NCI-H1105 (cell line): ENCODE results near the gene FBXO39.
"Not testable (repeated sequence)": the region's sequence is repeated elsewhere in the genome, so short reads cannot be mapped to it uniquely, and the experiment has no call there.

Source experiments
- DNase-seq: peaks from one replicate; lab custom pipeline; 2025; lab: John Stamatoyannopoulos, UW

Gene FBXO39

GRCh38 chr17:6775871-6776405, at the start of gene FBXO39:
FBXO39 (plus strand) TSS chr17:6776215; CDS start chr17:6779869, 3,654 bp downstream.
- DNase-seq, result no peak

GRCh38 chr17:6729531-6729930, 46.5 kb upstream of the FBXO39 start:
- no peak for DNase-seq

GRCh38 chr17:6746665-6747064, 29.4 kb upstream of the FBXO39 start:
- not testable (repeated sequence) for DNase-seq

GRCh38 chr17:6748617-6749016, 27.4 kb upstream of the FBXO39 start:
- DNase-seq, result no peak

- no peak for DNase-seq
Measured at GRCh38 chr17:6749519-6749918, 26.5 kb upstream of the FBXO39 start.

GRCh38 chr17:6752068-6752909, 23.7 kb upstream of the FBXO39 start:
- no peak for DNase-seq

- DNase-seq, result no peak
Measured at GRCh38 chr17:6753006-6753445, 23.0 kb upstream of the FBXO39 start.

- DNase-seq, result no peak
Measured at GRCh38 chr17:6753546-6753945, 22.5 kb upstream of the FBXO39 start.

GRCh38 chr17:6755281-6755680, 20.7 kb upstream of the FBXO39 start:
- DNase-seq, result no peak

- no peak for DNase-seq
Measured at GRCh38 chr17:6755731-6756184, 20.3 kb upstream of the FBXO39 start, which contains the start of gene XAF1. XAF1 (plus strand) TSS chr17:6756046; CDS start chr17:6756079, 33 bp downstream.

GRCh38 chr17:6756425-6757031, 19.5 kb upstream of the FBXO39 start:
- DNase-seq, result no peak

GRCh38 chr17:6757747-6758146, 18.3 kb upstream of the FBXO39 start:
- no peak for DNase-seq

GRCh38 chr17:6761779-6762178, 14.2 kb upstream of the FBXO39 start:
- no peak for DNase-seq

- no peak for DNase-seq
Measured at GRCh38 chr17:6768447-6768846, 7.6 kb upstream of the FBXO39 start.

GRCh38 chr17:6772016-6772415, 4.0 kb upstream of the FBXO39 start:
- DNase-seq, result no peak

- not testable (repeated sequence) for DNase-seq
Measured at GRCh38 chr17:6774906-6775305, 1.1 kb upstream of the FBXO39 start.

- DNase-seq, result no peak
Measured at GRCh38 chr17:6779411-6779810, 3.4 kb downstream of the FBXO39 start.

- no peak for DNase-seq
Measured at GRCh38 chr17:6780001-6780400, 4.0 kb downstream of the FBXO39 start.

- no peak for DNase-seq
Measured at GRCh38 chr17:6780886-6781285, 4.9 kb downstream of the FBXO39 start.

GRCh38 chr17:6782244-6782643, 6.2 kb downstream of the FBXO39 start:
- DNase-seq, result no peak

- no peak for DNase-seq
Measured at GRCh38 chr17:6786618-6787017, 10.6 kb downstream of the FBXO39 start.

- DNase-seq, result no peak
Measured at GRCh38 chr17:6787081-6787693, 11.2 kb downstream of the FBXO39 start.

- DNase-seq, result no peak
Measured at GRCh38 chr17:6789146-6789545, 13.1 kb downstream of the FBXO39 start.
